SW480 (cell line): ENCODE data around the gene IL4.

ENCODE experiments used
- DNase-seq: peaks from one replicate; pipeline ENCODE4 v3.0.0-alpha.2; 2016; ENCODE audit warnings: low spot score

The IL4 gene

DNA sequence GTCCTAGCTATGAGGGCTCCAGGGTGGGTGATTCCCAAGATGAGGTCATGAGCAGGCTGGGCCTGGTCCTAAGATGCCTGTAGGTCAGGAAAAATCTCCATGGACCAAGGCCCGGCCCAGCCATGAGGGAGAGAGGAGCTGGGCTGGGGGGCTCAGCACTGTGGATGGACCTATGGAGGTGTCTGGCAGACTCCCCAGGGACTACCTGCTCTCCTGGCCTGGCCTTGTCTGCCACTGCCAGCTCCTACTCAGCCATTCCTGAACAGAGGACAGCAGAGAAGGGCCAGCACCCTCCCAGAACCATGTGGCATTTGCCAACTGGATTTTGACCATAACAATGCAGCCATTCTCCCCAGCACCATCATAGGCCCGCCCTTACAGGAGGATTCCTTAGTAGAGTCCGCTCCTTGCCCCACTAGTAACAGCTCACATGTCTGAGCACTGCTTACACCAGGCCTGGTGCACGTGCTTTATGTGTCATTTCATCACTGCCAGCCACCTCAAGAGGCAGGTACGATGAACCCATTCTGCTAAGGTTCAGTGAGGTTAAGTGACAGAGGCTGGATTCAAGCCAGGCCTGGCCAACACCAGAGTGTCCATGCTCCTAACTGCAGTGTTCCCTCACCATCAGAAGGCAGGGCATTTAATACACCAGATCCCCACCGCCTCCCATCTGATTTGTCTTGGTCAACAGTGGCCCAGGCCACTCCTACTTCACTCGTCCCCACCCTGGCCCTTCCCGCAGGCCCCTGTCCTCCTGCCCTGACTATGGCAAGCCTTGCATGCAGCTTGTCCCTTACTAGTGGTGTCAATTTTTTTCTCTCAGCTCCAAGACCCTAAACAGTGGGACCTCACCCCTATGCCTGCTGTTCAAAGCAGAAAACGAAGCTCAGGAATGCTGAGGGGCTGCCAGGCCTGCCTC lies 15.1 kb upstream of the IL4 start:
- DNase-seq: no peak

DNA sequence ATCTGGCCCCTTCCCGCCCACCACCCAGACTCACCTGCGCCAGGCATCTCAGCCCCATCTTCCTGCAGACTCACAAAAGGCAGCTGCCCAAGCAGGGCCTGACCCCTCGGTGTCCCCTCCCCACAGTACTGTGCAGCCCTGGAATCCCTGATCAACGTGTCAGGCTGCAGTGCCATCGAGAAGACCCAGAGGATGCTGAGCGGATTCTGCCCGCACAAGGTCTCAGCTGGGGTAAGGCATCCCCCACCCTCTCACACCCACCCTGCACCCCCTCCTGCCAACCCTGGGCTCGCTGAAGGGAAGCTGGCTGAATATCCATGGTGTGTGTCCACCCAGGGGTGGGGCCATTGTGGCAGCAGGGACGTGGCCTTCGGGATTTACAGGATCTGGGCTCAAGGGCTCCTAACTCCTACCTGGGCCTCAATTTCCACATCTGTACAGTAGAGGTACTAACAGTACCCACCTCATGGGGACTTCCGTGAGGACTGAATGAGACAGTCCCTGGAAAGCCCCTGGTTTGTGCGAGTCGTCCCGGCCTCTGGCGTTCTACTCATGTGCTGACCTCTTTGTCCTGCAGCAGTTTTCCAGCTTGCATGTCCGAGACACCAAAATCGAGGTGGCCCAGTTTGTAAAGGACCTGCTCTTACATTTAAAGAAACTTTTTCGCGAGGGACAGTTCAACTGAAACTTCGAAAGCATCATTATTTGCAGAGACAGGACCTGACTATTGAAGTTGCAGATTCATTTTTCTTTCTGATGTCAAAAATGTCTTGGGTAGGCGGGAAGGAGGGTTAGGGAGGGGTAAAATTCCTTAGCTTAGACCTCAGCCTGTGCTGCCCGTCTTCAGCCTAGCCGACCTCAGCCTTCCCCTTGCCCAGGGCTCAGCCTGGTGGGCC lies 13.9 kb upstream of the IL4 start:
- no peak for DNase-seq

DNA sequence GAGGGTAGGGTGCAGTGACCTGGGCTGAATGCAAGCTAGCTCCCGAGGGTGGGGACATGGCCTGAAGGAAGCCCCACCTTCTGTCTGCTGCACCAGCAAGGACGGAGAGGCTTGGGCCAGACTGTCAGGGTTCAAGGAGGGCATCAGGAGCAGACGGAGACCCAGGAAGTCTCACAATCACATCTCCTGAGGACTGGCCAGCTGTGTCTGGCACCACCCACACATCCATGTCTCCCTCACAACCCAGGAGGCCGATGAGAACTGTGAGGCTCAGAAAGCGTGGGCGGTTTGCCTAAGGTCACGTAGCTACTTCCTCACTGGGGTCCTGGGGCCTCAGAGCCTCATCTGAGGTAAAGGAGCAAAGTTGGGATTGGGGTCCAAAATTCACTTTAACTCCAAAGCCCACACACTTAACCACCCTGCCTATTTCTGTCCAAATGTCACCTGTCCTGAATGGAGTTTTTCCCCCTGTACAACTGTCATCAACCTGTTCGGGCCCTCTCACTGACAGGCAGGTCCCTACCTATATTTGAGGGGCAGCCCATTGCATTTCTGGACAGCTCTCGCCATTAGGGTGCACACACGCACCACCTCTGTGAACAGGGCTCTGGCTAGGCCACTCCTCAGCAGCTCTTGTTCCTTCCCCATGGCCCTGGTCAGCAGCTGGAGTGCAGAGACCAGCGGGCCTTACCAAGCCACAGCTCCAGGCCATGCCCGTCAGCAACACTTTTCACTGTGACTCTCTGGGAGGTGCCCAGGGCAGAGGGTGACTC lies 12.4 kb upstream of the IL4 start:
- no peak for DNase-seq

DNA sequence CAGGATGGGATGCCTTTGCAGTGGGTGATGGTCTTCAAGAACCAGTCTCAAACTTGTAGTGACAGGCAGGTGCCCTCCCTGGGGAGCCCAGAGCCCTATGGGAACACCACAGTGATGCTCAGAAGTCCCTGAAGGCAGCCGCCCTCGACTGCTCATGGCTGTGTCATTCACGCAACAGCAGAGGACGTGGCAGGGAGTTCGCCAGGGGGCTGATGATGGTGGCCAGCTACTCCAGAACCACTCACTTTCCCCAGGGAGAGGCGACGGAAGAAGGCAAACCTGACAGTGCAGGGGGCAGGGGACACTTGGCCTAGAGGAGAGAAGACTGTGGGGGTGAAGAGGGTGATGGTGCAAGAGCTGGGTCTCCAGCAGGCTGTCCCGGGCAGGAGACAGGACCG lies 11.8 kb upstream of the IL4 start:
- DNase-seq: no peak

- peak; percentile 35 for DNase-seq
These were observed 10.6 kb upstream of the IL4 start for GRCh38 chr5:132662925-132663770.

DNA sequence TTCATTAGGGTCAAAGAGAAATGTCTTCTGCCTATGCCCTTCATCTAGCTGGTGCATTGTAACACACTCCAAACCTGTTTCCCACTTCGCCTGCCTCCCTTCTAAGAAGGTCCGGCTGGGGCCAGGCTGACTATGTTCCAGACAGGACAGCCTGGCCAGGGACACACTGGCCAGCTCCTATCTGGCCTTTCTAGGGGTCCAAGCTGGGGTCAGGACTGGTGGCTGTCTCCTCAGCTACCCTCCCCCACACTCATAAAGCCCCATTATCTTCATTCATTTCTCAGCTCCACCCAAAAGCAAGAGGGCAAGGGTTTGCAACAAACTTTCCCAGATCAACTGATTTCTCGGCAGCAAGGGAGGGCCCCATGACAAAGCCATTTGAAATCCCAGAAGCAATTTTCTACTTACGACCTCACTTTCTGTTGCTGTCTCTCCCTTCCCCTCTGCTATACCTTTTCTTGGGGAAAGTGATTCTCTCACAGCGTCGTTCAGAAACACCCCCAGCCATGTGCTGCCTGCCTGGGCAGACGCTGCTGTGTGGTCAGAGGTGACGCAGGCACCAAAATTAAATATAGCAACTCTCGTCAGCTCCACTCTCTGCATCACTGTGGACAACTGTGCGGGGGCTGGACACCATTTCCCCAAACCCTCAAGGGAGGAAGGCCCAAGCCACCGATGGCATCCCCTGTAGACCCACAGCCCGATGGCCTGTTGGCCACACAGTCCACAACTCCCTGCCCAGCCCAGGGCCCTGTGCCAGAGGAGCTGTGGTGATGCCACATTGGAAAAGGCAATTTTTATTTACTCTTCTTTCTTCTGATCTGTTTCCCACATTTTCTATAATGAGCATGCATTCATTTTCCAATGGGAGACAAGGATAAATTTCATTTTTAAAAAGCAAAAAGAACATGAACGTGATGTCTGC lies 9.8 kb upstream of the IL4 start:
- no peak for DNase-seq

GRCh38 chr5:132664696-132665209 lies 9.0 kb upstream of the IL4 start:
- DNase-seq: no peak

GRCh38 chr5:132665574-132666080 lies 8.2 kb upstream of the IL4 start:
- no peak for DNase-seq

DNA sequence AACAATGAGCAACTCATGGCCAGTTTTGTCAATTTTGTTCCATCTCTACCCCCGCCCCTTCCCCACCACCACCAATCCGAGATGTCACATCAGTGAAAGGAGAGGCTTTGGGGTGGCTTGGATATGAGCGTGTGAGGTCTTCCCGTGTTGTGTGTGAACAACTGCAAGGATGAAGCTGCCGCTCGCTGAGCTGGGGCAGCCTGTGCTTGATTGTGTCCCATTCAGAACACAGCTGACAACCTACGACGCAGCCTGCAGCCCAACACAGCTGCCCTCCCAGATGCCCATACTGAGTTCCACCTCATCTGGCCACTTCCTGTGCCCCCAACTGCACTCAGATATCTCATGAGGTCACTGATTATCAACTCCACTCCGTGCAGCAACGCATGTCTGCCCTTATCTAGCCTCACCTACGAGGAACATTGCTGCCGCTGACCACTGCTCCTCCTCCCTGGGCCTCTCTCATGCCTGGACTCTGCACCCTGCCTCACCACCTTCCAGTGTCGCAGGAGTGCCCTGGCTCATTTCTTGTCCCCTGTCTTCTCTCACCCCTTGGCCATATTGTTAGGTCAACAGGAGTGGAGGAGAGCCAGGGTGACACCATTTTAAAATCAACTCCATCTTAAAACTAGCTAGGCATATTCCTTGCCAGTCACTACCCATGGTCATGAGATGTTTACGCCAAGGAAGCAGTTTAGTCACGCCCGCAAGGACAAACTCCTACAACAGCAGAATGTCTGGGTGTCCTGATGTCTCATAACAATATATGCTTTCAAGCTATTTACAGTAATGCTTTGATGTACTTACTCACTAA lies 7.3 kb upstream of the IL4 start:
- DNase-seq: no peak

DNA sequence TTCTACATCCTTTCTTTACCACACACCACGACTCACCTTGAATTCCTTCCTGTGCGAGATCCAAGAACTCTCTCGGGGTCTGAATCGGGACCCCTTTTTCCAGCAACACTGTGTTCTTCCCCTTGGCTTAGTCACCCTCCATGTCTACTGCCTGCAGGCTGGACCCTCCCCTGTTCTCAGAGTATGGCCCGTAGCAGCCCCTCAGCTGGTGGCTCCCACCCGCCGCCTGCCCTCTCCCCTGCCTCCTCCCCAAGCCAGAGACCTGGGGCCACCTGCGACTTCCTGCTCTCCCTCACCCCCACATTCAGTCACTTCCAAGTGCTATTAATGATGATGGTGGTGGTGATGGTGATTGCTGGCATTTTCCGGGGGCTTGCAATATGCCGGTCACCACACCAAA lies 6.5 kb upstream of the IL4 start:
- DNase-seq: no peak

- no peak for DNase-seq
These were observed 5.8 kb upstream of the IL4 start for GRCh38 chr5:132667761-132668705.

GRCh38 chr5:132668706-132669454 lies 4.9 kb upstream of the IL4 start:
- DNase-seq: no peak

- DNase-seq: no peak
These were observed 4.4 kb upstream of the IL4 start for GRCh38 chr5:132669455-132669820.

GRCh38 chr5:132669966-132670882 lies 3.6 kb upstream of the IL4 start:
- no peak for DNase-seq

DNA sequence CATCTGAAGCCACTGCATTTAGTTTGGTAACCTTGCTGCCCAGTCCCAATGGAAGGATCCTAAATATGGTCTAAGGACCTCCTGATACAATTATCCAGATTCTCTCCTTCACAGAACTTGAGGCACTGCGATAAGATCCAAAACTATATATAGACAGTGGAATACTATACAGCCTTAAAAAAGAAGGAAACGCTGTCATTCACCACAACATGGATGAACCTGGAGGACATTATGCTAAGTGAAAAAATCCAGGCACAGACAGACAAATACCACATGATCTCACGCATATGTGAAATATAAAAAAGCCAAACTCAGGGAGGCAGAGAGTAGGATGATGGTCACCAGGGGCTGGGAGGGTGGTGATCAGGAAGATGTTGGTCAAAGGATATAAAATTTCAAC lies 2.8 kb upstream of the IL4 start:
- DNase-seq: no peak

- DNase-seq: no peak
These were observed 301 bp upstream of the IL4 start for GRCh38 chr5:132673488-132673887.
